HuH-7 (cell line): ENCODE data around the gene EHD4.

Experiments used
- DNase-seq: peaks from one replicate; pipeline ENCODE4 v3.0.0; 2011; ENCODE audit warnings: low spot score

EHD4 gene

DNA sequence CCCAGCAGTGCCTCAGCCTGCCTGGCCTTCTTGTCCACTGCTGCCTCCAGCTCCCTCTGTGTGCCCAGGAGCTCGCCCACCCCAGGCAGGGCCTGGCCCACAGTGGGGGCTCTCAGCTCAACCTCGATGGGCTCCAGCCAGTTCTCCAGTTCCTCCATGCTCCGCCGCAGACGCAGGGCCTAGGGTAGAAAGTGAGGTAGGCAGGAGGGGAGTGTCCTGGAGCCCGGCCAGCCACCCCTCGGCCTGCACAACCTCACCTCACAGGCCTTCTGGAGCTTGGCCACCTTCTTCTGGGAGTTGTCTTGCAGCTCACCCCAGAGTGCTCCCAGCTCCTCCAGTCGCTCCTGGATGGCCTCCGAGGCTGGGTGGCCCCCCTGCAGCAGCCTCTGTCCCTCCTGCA is 115.0 kb downstream of the EHD4 start:
- DNase-seq: no peak

DNA sequence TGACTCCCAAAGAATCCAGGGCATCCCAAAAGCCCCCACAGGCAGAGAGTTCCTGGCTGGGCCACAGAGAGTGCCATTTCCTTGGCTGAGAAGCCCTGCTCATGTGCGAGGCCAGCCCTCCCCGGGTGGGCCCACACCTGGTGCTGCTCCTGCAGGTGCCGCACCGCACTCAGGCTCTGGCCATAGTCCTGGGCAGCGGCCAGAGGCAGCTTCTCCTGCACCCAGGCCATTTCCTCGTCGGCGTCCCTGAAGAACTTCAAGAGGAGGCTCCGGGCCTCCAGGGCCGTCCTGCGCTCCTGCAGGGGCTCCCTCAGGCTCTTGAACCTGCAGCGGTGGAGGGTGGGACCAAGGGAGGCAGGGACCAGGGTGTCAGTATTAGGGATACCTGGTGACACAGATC is 115.6 kb downstream of the EHD4 start:
- DNase-seq: no peak

DNA sequence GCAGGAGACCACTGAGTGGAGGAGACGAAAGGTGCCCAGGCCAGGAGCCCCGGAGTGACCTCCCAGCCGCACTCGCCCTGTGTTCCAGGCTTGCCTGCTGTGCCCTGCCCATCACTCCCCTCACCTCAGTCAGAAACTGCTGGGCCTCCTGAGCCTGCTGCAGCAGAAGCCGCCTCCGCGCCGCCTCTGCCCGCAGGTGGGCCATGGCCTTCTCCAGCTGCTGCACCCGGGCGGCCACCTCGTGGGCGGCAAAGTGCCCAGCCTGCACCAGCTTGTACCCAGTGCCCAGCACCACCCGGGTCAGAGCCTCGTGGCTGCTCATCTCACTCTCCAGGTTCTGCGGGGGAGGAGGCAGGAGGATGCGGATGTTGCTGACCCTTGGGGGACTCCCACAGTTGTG is 116.1 kb downstream of the EHD4 start:
- DNase-seq: no peak

DNA sequence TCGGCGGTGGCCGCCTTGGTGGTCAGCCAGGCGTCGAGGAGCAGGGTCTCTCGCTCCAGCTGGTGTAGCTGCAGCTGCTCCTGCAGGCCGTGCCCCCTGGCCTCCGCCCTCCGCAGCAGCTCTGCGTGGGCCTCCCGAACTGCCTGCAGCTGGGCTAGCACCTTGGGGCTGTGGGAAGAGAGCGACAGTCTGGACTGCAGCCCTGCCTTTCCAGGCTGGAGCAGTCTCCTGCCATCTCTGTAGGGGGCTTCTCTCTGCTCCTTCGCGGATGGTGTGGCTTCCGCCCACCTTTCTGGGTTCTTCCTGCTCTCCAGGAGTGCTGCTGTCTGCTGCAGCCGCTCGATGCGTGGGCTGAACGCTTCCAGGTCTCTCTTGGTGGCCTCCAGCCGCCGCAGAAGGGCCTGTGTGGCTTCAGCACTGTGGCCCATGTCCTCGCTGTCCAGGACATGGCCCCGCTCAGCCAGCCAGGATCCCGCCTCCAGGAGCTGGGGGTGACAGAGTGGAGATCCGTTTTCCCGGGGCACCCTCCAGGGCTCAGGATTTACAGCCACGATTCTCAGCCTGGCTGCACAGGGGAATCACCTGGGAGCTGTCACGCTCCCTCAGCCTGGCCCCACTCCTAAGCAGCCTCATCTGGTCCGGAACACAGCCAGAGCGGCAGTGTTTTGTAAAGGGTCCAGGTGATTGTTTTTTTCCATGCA is 116.9 kb downstream of the EHD4 start:
- DNase-seq: no peak

DNA sequence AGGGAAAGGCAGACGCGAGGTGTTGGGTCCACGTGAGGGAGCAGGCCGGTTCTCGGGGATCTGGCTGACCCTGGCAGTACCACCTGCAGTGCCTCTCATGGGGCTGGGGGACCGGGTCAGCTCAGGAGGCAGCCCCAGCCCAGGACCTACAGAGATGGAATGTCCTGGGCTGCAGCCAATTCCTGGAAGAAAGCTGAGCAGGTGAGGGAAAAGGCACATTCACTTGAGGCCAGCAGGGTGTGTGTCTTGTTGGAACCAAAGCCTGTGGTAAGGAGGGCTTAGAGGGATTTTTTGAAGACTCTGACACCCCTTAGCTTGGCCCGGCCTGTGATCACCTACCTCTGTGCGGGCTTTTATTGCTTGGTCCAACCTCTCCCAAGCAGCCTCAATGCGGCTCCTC is 117.9 kb downstream of the EHD4 start:
- DNase-seq: no peak

DNA sequence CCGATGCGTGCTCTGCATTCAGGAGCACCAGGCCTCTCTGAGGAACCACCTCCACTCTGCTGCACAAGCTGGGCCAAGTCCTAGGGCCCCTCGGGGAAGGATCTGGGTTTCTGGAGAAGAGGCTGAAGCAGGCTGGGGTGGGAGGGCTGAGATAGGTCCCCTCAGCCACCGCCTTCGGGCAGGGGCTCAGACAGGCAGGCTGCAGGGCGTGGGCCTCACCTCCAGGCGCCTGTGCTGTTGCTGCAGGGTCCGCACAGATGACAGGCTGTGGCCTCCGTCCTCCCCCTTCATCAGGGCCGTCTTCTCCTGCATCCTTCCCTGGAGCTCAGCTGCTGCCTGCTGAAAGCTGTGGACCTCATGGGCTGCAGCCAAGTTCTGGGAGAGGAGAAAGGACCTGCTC is 118.5 kb downstream of the EHD4 start:
- DNase-seq: no peak

DNA sequence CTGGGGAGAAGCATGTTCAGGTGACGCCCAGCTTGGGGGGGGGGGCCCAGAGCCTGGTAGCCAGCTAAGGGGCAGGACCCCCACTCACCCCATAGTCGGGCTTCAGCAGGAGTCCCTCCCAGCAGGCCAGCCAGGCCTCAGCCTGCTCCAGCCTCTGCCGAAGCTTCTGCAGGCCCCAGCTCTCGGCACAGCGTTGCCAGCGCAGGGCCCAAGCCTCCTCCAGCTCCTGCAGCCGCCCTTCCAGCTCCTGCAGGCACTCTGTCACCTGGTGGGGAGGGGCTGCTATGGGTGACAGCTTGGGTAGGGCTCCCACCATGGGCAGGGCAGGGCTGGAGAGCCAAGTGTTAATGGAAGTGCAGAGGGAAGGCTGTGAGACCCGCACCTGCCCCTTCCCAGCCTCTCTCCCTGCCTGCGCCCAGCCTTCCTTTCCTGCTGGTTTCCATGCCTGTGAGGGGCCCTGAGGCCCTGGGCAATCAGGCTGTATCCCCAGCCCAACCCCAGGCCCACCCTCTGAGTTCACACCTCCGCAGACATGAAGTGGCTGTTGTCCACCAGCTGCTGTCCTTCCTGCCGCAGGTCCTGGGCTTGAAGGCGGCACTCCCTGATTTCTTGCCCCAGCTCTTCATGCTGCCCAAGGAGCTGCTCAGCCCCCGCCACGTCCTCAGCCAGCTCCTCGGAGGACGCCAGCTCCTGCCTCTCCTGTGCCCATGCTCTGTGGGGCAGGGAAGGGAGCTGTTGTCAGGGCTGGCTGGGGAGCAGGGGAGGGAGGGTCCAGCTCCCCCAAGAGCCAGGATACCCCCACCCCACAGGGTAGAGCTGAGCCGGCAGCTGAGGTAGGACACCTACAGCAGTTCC is 119.4 kb downstream of the EHD4 start:
- DNase-seq: no peak

DNA sequence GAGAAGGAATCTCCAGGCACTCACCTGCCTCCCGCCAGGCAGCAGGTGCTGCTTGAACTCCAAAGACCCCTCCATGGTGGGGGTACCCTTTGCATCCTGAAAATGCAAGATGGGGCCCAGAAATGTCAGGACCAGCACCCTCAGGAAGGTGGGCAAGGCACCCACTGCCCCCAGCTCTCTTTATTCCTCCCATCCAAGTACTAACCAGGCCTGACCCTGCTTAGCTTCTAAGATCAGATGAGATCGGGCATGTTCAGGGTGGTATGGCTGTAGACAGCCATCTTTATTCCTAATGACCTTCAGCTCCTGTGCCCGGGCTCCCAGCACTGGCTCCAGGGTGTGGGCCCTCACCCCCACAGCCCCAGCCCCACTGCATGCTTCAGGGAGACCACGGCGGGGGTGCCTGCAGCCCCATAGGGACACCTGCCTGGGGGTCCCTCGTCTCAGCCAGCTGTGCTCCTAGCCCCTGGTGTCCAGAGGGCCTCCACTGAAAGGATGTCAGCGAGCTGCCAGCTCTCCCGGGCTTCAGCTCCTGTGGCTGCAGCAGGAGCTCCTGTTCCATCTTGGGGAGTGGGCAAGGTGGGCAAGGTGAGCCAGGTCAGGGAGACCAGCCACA is 120.5 kb downstream of the EHD4 start:
- no peak for DNase-seq

DNA sequence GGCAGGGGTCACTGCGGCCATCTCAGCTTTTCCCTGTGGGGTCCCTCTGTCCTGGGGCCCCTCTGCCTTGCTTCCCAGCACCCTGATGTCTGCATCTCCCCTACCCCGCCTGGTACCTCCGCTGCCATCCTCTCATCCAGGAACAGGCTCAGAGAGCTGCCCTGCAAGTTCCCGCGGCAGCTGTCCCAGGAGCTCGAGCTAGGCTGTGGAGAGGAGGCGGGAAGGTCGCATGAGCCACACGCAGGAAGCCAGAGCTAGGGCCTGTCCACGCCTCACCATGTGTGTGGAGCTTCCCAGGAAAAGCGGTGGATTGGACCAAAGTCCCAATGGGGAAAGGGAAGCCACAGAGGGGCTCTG is 121.2 kb downstream of the EHD4 start:
- DNase-seq: no peak

DNA sequence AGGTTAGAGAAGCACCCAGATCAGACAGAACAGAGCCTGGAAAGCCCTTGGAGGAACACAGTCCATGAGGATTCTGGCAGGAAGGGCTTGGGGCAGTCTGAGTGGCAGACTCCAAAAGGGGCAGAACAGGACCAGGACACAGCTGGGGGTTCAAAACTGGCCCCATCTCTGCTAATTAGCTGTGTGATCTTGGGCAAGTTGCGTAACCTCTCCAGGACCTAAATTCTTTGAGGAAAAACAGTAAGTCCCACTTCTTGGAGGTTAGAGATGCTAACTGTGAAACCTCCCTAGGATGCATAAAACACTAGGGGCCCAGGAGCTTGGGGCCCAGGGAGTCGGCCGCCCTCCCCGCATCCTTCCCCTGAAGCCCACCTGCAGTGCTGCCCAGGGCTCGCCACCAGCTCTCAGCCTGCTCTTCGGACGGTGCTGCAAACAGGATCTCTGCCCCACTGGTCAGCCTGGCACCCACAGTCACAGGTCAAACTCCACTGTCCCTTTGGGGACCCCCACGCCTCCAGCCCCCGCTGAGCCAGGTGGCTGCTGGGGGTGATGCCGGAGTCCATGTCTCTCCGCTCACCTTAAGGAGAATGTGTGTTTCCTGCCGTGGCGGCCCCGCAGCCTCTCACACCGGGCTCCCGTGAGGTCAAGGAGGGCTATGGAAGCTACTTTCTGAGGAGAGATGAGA is 121.7 kb downstream of the EHD4 start:
- DNase-seq: no peak

DNA sequence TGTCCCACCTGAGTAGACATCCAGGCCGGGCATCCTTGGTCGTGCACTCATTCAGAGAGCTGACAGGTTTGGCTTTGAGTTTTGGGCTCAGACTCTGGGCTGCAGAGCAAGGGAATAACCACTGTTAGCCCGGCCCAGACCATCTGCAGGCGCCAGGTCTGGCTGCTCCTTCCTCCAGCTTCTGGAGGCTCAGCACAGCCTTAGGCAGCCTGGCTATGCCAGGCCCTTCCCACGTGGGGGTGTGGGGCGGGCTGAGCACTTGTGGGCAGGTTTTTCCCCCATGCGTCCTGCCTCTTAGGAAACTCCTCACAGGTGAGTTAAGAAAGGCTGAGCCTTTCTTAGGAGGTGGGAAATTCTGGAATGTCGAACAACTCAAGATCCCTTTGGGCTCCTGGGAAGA is 122.5 kb downstream of the EHD4 start:
- no peak for DNase-seq

DNA sequence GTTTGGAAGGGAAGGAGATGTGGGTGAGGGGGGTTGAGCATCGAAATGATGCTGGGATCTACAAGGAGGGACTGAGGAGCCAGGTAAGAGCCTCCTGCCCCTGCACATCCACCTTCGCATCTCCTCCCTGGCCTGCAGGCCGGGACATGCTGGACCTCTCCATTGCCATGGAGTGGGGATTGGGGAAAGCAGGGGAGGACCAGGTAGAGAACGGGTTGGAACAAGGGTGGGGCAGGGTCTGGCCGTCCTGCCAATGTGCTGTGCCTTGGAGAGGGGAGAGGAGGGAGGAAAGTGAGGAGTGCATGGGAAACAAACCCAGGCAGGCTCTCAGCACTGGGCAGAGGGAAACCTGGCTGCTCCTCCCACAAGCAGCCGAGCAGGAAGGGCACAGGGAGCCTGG is 123.2 kb downstream of the EHD4 start:
- no peak for DNase-seq

DNA sequence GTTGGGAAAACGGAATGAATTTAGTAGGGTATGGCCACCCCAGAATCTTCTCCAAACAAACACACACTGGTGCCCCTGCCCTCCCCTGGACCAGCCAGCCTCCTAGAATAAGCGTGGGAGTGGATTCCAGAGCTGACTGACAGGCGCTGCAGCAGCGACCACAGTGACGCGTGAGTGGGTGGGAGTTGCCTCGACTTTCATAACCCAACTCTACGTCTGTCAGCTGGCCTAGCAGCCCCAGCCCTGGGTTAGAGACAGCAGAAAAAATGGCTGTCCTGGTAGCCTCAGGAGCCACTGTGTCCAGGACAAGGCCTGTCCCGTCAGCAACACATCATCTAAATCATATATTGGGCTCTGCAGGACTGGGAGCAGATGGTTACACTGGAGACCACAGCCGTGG is 123.7 kb downstream of the EHD4 start:
- DNase-seq: no peak

DNA sequence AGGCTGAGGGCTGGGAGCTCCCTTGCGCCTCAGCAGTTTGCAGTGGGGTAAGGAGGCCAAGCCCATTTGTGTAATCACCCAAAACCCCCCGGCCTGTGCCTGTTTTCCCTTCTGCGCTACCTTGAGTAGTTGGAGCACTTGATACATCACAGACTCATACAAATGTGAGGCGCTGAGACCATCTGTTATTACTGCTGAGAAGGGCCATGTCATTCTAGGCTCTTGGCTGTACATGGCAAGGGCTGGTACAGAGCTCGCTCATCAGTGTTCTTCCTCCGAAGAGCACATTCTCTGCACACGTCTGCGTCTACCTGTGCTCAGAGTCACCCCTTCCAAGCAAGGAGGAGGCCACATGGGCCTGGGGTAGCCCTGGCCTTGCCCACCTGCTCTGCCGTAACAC is 124.4 kb downstream of the EHD4 start:
- no peak for DNase-seq

DNA sequence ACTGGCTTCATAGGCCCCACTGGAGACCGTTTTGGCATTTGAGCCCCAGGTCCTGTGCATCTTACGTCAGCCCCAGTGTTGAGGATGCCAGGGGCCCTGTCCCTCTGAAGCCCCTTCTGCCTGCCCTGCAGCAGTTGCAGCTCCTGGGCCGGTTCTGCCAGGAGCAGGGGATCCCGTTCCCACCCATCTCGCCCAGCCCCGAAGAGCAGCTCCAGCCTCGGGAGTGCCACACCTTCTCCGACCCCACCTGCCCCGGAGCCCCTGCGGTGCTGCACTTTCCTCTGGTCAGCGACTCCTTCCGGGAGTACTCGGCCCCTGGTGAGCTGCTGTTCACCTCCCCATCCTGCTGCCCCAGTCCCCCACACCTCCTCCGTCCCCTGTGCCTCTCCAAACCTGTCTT is 125.2 kb downstream of the EHD4 start:
- DNase-seq: no peak
